ENCODE data around the gene ANKRD6.

ANKRD6 gene

DNA sequence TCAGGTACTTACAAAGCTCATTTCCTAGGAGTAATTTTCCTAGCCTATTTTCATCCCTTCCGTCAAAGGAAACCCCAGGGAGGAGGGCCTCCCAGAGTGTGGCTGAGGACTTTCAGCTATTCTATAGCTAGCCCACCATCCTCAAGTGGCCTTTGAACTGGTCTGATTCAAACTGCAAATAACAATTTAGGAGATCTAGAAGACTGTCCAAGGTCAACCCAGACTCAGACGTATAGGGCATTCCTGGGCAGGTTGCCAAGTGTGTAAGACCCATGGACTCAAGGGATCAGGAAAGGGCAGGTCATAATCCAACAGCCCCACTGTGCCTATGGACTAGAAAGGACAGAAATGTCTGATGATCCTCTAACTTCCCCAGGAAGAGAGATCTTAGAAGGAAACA, 18.7 kb upstream of the ANKRD6 start:
- DNase-seq, result no peak

DNA sequence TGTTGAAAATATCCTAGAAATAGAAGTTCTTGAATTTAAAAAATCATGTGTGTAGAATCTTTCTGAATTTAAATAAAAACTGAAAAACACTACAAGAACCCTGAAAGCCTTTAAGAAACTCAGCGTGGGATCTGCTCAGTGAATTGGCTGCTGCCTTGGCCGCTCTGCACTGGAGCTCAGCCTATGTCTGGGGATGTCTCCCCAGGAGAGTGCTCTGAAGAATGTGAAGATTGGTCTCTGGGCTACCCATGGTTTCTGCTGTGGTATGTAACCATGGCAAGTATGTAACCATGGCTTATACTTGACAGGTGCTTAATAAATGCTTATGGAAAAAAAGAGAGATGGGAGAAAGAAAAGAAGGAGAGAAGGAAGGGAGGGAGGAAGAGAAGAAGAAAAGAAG, 17.8 kb upstream of the ANKRD6 start:
- no peak for DNase-seq

- DNase-seq, result no peak
These were observed 16.2 kb upstream of the ANKRD6 start for GRCh38 chr6:89416796-89417195.

DNA sequence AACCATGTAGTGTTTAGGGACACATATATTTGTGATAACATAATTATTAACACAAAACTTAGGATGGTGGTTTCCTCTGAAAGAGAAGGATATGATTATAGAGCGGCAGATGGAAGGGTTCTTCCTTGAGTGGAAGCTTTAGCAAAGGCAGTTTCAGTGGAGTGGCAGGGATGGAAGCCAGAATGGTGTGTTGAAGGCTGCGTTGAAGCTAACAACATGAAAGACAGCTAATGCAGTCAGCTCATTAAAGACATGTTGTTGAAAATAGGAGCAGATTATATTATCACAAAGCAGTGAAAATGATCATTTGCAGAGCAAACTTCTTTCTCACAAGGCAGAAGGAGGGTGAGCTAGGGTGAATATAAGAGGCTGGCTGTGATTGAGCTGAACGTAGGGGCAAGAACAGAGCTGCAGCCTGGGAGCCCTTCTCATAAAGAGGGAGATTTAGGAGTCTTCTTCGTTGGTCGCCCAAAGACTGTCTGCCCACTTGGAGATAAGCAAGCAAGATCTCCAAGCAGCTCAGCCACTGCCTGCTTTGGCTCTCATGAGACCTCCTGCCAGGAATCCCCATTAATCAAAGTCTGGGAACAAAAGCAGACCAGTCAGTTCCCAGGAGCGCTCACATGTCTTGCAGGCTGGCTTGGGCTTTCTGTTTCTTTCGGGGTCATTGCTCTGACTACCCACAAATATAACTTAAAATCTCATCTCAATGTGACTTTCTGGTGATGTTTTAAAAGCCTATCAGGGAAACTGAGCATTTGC, 2.6 kb upstream of the ANKRD6 start:
- peak; percentile 86 for DNase-seq

- peak; percentile 37 for DNase-seq
These were observed 549 bp downstream of the ANKRD6 start for GRCh38 chr6:89433252-89434149.

DNA sequence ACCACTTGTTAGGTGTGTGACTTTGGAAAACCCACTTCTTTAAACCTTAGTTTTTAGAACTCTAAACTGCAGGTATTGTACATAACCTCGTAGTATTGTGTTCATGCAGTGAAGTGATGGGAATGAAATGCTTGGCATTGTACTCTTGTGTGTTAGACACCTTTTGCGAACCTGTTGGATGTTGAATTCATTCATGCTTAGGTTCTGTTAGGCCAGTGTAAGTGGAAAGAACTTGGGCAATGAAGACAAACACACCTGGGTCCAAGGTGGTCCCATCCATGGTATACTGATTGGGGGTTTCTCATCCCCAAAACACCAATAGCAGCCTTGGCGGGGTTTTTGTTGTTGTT, 1.2 kb downstream of the ANKRD6 start:
- no peak for DNase-seq

- DNase-seq, result no peak
These were observed 2.0 kb downstream of the ANKRD6 start for GRCh38 chr6:89434954-89435353.

- DNase-seq, result peak; percentile 39
These were observed 3.3 kb downstream of the ANKRD6 start for GRCh38 chr6:89436226-89436625.

- DNase-seq, result no peak
These were observed 5.3 kb downstream of the ANKRD6 start for GRCh38 chr6:89438248-89438647.

DNA sequence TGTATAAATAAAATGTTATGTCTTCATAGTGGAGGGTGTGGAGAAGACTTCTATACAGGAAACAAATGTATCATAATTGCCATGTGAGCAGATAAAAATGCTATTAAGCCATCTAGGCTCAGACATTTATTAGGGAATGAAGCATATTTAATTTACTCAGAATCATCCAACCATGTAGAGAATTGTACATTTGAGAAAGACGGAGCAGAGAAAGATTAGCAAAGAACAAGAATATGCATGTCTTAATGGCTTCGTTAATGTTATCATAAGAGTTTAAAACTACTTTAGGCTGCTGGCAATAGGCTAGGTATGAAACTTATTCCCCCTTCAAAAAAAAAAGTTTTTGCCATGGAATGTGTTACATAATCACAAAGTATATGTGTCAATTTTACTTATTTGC, 6.1 kb downstream of the ANKRD6 start:
- no peak for DNase-seq

- DNase-seq, result no peak
These were observed 7.2 kb downstream of the ANKRD6 start for GRCh38 chr6:89440200-89440599.

DNA sequence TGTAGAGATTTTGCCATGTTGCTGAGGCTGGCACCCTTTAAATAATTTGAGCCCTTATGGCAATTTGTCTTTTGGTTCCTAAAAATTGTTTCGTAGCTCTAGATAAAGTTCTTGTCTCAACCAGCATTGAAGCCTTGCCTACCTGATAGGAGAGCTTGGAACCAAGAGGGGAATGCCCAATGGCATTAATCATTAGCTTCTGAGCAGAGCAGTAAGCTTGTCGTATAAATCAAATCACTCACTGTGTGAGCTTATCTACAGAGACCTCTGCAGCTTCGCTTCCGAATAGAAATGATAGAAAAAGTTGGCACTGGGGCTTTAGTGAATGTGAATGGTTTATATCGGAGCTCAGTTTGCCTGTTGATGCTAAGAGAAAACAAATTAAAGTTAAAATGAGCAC, 10.7 kb downstream of the ANKRD6 start:
- no peak for DNase-seq

DNA sequence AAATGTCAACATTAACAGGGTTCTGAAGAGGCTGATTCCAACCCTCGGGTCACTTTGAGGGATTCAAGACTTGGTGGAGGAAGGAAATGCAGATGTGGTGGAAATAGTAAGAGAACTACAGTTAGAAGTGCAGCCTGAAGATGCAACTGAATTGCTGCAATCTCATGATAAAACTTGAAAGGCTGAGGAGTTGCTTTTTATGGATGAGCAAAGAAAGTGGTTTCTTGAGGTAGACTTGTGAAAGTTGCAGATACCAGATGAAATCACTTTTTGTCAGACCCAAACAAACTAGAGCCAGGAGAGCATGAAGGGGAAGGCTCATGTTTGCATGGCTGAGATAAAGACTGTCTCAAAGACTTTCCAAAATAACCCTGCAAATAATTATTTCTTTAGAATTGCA, 16.2 kb downstream of the ANKRD6 start:
- DNase-seq, result no peak

GRCh38 chr6:89452281-89452680, 19.3 kb downstream of the ANKRD6 start:
- DNase-seq, result peak; percentile 8

- DNase-seq, result no peak
These were observed 21.3 kb downstream of the ANKRD6 start for GRCh38 chr6:89454300-89454699.

DNA sequence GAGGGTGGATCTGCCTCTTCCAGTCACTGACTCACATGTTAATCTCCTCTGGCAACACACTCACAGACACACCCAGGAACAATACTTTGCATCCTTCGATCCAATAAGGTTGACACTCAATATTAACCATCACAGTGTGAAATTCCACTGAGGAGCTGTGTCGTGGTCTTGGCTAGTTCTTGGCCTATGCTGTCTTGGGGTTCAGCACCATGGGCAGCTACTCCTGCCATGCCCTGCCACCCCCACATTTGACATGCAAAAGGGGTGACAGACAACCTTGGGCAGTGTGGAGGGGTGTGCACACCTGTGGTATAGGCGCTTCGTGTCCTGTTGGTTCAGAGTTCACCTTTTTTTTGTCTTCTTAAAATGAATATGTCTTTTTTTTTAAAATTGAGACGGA, 25.8 kb downstream of the ANKRD6 start:
- DNase-seq, result no peak

GRCh38 chr6:89459501-89459900, 26.5 kb downstream of the ANKRD6 start:
- no peak for DNase-seq

GRCh38 chr6:89460713-89461112, 27.8 kb downstream of the ANKRD6 start:
- no peak for DNase-seq

GRCh38 chr6:89462503-89462902, 29.6 kb downstream of the ANKRD6 start:
- no peak for DNase-seq

- no peak for DNase-seq
These were observed 31.3 kb downstream of the ANKRD6 start for GRCh38 chr6:89464295-89464694.

GRCh38 chr6:89467437-89467836, 34.5 kb downstream of the ANKRD6 start:
- DNase-seq, result no peak

DNA sequence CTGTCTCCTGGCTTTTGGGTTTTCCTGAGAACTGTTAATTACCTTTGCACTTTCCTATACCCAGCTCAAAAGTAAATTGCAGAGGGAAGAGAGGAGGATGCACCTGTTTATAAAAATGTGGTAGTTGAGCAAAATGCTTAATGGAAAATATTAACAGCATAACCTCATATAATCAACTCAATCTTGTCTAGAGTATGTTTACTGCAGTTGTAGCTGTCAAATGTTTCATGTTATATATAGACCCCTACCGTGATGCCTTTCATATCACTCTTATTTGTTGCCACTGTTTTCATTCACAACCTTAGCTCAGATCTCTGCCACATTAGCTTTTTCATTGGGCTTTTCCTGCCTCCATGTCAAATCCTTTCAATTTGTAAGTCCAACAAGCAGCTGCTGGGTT, 36.0 kb downstream of the ANKRD6 start:
- DNase-seq, result peak; percentile 39

DNA sequence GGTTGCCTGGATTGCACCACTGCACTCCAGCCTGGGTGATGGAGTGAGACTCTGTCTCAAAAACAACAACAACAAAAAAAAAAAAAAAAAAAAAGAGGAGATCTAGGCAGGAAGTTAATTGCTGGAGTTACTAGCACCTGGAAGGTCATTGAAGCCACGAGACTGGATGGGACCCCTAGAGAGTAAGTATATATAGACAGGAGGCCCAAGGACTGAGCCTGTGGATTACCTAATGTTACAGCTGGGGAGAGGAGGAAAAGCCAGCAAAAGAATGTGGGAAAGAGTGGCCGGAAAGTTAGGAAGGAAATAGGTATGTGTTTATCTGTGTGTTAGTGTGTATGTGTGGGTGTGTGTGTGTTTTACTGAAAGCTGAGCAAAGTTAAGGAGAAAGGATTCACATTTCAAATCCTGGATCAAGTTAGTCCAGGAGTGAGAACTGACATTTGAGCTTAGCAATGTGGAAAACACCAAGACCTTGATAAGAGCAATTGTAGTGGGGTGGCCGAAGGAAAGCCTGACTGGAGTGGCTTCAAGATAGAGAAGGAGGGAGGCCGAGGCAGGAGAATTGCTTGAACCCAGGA, 38.4 kb downstream of the ANKRD6 start:
- DNase-seq, result peak; percentile 88

DNA sequence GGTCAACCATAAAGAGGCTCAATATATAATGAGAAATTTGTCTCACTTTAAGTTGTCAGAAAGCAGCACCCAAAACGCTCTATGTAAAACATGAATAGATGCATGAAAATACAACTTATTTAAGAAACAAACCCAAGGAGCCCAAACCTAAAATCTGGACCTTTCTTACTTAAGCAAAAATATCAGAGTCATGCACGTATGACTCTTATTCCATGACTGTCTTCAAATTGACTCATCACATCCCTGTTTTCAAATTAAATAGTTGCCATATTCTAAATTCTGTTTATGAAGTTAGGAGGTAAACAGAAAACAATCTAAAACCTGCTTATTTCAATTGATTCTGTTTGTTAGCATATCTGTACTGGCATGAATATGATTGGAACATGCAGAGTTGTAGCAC, 42.1 kb downstream of the ANKRD6 start:
- no peak for DNase-seq

All from NCI-H146 (cell line).